NCI-H146 treated with DMSO at 0.1 percent for 48 hours (cell line): ENCODE results near the gene WSB1.

Experiments
- DNase-seq: peaks from one replicate; lab custom pipeline; 2025; ENCODE audit not compliant: unreplicated experiment; lab: John Stamatoyannopoulos, UW

WSB1 gene

GRCh38 chr17:27354491-27355081, 60.7 kb downstream of the WSB1 start:
- DNase-seq: peak; percentile 12

GRCh38 chr17:27355419-27355818, 61.5 kb downstream of the WSB1 start:
- no peak for DNase-seq

GRCh38 chr17:27356091-27356705, 62.3 kb downstream of the WSB1 start:
- DNase-seq: no peak

- no peak for DNase-seq
Observed at GRCh38 chr17:27357236-27357635, 63.3 kb downstream of the WSB1 start.

GRCh38 chr17:27360507-27360906, 66.6 kb downstream of the WSB1 start:
- DNase-seq: no peak

DNA sequence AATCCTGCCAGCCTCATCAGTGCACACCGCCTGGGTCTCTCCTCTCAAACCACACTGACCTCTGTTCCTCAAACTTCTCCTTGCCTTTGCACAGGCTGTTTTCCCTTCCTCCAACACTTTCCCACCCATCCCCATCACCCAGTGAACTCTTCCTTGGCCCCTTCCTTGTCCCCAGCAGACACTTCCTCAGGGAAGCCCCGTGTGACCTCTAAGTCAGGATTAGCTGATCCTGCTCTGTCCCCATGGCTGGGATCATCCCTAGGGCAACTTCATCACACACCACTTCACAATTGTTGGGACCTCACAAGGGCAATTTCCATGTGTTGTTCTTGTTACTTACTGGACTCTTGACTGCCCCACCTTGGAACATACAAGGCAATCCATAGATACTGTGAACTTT, 67.8 kb downstream of the WSB1 start:
- no peak for DNase-seq

DNA sequence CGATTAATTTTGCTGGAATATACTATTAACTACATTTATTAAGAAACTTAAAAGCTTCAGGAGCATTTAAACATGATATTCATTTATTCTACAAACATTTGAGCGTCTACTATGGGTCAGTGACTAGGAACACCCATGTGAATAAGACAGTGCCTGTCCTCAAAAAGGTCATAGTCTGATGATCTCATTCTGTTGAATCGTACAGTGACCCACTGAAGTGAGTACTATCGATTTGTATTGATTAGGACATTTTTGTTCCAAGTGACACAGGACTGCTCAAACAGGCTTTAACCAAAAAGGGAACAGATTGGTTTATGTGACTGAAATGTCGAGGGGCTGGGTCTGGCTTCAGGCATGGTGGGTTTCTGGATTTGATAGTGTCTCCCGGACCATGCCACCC, 68.6 kb downstream of the WSB1 start:
- no peak for DNase-seq

DNA sequence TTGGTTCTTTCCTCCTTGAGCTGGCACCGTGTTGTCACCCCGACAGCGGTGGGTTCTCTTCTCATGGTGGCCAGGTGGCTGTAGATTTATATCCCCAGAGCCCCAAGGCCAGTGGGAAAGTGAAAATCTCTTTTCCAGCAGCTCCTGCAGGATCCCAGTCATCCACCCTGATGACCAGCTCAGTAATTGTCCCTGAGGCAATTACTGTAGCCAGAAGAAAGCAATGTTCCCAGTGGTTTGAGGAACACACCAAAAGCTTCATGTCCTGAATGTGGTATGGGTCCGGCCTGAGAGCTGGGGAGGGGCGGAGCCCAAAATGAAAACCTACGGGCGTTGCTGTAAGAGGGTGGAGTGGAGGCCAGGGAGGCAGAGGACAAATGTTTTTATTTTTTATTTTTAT, 69.0 kb downstream of the WSB1 start:
- no peak for DNase-seq

DNA sequence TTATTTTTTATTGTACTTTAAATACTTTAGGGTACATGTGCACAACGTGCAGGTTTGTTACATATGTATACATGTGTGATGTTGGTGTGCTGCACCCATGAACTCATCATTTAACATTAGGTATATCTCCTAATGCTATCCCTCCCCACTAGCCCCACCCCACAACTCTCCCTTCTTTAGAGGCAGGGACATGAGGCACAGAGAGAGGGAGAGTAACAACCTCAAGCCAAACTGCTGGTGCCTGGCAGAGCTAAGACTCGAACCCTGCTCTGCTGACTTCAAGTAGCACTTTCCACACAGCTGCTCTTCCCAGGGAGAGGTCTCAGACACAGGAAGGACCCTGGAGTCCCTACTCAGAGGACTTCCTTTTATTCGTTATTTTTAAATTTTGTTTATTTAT, 69.4 kb downstream of the WSB1 start:
- no peak for DNase-seq
